SH-SY5Y (cell line): Measurements from ENCODE around the gene ATG2B.

Source experiments
- GATA2 ChIP-seq: IDR thresholded peaks from 2 replicates; pipeline ENCODE4 v1.6.1; 2011; ENCODE audit warnings: mild to moderate bottlenecking, low read depth, low read length
- GATA3 ChIP-seq: IDR thresholded peaks from 2 replicates; pipeline ENCODE4 v1.6.1; 2011; ENCODE audit warnings: low read depth, mild to moderate bottlenecking, low read length, moderate library complexity

DNA sequence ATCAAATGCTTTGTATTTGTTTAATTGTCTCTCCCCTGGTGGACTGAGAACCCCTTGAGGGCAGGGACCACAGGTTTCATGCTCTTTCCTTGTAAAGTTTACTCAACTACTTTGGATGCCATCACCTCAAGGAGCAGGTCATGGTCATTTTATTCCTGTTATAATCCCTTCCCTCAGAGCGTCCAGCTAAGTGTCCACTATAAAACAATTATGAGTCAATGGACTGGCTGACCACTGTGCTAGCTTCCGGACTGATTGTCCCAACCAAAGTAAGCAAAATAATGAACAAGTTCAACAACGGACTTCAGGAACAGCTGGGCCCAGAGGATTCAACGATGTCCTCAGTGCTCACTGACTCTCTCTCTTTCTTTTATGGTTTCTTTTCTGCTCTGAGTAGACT is 47.0 kb upstream of the ATG2B start:
- TF ChIP-seq GATA2 (no peak), GATA3 (no peak)
